IPS-18c (cell line): ENCODE measurements around the gene SEC22B.
A peak's percentile ranks its signal among the peaks of the same experiment; 100 is the strongest.
"Not testable (repeated sequence)": the region's sequence is repeated elsewhere in the genome, so short reads cannot be mapped to it uniquely, and the experiment has no call there.

ENCODE experiments used
- H3K4me3 ChIP-seq: 2 replicates; pipeline ENCODE4 v1.7.0; 2013; ENCODE audit warnings: low read depth, mild to moderate bottlenecking, low read length, moderate library complexity; ENCODE audit not compliant: insufficient read depth
- H3K9me3 ChIP-seq: one replicate; pipeline ENCODE4 v1.6.1; 2013; ENCODE audit warnings: mild to moderate bottlenecking, low read length, moderate library complexity; ENCODE audit not compliant: control insufficient read depth, insufficient read depth

The SEC22B gene

GRCh38 chr1:120176092-120176855 is at the start of gene SEC22B:
Gene SEC22B (minus strand): TSS chr1:120176520. CDS start chr1:120176381, 139 bp downstream.
- H3K9me3 ChIP-seq: no peaks in the 10 kb centered on the region
- H3K4me3 ChIP-seq: peak within 1 kb of the TSS; percentile 74

DNA sequence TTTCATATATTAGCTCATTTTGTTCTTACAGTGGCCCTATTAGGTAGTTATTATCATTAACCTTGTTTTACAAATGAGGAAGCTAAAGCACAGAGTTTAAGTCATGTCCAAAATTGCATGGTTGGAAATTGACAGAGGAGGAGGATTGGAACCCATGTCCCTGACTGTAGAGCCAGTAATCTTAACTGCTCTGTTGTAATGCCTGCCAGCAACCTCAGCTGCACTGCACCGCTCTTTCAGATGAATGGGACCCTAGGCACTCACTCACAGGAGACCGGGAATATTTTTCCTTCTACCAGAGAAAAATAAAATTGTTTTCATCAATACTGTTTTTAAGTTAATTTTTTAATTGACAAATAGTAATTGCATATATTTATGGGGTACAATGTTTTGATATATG is 41.6 kb upstream of the SEC22B start:
- H3K9me3 ChIP-seq, H3K4me3 ChIP-seq: not testable (repeated sequence)

DNA sequence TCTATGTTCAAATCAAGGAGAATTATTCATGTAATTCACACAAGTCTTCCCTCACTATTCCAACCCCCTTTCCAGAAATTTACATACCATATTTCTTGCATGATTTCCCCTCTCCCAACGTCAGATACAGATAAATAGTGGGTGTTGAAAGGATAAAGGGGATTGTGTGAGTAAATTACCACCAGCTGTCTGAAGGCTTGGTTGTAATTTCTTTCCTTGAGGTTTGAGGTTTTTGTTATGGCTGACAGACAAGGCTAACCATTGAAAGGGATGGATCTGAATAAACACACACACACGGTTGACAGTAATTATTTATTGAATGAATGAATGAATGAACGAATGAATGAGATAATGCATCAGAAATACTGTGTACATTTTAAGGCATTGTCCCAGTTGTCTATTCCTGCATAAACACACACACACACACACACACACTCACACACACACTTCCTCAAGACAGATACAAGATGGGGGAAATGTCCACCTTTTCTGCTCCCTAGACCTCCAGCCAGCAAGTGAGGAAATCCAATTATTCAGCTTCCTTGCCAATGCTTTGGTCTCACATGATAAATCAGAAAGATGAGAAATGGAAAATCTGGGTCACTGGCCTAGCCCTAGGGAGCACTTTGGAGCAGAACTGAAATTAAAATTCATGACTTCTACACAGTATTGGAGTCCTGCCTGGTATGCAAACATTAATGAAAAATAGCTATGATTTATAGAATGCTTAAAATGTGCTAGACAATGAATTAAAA is 41.0 kb upstream of the SEC22B start:
- H3K4me3 ChIP-seq, H3K9me3 ChIP-seq: not testable (repeated sequence)

GRCh38 chr1:120213606-120214005 is 37.3 kb upstream of the SEC22B start:
- not testable (repeated sequence) for H3K9me3 ChIP-seq, H3K4me3 ChIP-seq

- not testable (repeated sequence) for H3K4me3 ChIP-seq, H3K9me3 ChIP-seq
Measured at GRCh38 chr1:120210754-120211153, 34.4 kb upstream of the SEC22B start.

- H3K4me3 ChIP-seq, H3K9me3 ChIP-seq: not testable (repeated sequence)
Measured at GRCh38 chr1:120196863-120197775, 20.8 kb upstream of the SEC22B start.

GRCh38 chr1:120188626-120189025 is 12.3 kb upstream of the SEC22B start:
- H3K9me3 ChIP-seq, H3K4me3 ChIP-seq: not testable (repeated sequence)

GRCh38 chr1:120182176-120182707 is 5.9 kb upstream of the SEC22B start:
- H3K9me3 ChIP-seq, H3K4me3 ChIP-seq: not testable (repeated sequence)

DNA sequence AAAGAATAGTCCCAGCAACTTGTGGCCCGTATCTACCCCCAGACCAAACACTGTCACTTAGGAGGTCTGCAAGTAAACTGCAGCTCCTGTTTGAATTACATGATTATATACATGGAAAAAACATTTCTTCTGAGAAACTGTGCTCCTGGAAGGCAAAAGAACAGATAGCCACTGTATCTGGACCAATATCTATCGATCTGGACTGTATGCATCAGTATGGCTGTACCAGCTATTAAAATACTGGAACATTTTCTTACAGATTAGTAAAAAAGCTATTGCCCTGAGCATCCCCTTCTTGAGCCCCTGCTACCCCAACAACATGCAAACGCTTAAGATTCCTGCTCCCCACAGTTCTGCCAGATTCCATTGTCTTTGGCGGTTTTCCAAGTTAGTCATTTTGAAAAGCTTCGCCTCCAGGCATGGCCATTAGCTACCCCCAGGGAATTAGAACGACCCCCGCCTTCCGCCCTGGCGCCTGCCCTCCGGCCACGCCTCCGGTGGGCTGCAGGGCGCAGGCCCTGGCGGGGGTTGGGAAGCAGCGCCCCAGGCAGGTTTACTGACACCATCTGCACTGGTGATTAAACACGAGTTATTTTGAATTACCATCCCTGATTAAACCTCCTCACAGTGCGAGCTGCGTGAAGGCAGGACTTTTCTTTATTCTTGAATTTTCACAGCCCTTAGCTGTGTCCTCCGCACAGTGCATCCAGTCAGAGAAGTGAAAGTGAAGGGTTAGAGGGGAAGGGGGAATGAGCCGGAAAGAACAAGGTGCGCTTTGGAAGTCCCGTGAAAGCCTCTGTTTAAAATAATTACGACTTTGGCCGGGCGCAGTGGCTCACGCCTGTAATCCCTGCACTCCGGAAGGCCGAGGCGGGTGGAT is 3.7 kb upstream of the SEC22B start:
- not testable (repeated sequence) for H3K9me3 ChIP-seq, H3K4me3 ChIP-seq

GRCh38 chr1:120178799-120179756 is 2.8 kb upstream of the SEC22B start:
- no peaks in the 10 kb centered on the region for H3K9me3 ChIP-seq
- H3K4me3 ChIP-seq: no peak overlapping the region

GRCh38 chr1:120178058-120178457 is 1.7 kb upstream of the SEC22B start:
- not testable (repeated sequence) for H3K4me3 ChIP-seq, H3K9me3 ChIP-seq

DNA sequence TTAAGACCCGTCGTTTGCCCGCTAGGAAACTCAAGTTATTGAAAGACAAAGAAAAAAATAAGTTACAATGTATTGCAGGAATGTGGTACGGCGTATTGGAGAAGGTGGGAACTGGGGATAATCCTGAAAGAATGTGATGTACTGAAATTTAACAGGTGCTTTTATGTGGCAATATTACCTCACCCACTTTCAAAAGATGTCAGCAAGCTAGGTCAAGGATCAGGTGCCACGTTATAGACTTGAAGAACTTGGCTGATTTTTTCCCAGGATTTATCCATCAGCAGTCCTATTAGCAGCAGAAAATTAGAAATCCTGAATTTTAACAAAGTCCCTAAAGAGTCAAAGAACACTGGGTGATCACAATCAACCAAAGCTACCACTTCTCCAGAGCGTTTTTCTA is 632 bp downstream of the SEC22B start:
- H3K4me3 ChIP-seq: peak overlapping the region; percentile 74
- H3K9me3 ChIP-seq: not testable (repeated sequence)

DNA sequence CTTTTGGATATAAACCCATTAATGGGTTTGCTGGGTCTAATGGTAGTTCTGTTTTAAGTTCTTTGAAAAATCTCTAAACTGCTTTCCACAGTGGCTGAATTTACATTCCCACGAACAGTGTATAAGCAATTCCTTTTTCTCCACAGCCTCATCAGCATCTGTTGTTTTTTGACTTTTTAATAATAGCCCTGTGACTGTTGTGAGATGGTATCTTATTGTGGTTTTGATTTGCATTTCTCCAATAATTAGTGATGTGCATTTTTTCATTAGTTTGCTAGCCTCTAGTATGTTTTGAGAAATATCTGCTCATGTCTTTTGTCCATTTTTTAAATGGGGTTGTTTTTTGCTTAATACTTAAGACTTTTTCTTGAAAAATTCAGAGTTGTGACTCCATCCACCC is 11.6 kb downstream of the SEC22B start:
- H3K4me3 ChIP-seq, H3K9me3 ChIP-seq: not testable (repeated sequence)

DNA sequence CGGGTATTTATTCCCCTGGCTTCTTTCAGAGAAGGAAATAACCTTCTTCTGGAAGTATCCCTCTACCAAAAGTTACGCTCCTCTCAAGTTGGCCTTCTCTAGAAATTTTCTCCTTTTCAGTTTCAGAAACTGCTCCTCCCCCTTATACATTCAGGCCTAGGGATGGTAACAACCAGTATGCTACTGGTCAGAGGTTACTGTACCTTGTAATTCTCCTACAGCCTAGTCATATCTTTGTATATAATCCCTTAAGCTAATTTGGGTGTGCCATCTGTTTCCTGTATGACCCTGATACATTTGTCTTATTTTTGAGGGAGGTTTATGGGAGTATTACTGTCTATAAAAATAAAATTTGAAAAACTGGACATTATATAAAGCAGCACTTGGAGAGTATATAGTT is 14.3 kb downstream of the SEC22B start:
- not testable (repeated sequence) for H3K9me3 ChIP-seq, H3K4me3 ChIP-seq

GRCh38 chr1:120158495-120158894 is 17.8 kb downstream of the SEC22B start:
- not testable (repeated sequence) for H3K9me3 ChIP-seq, H3K4me3 ChIP-seq

GRCh38 chr1:120158086-120158485 is 18.2 kb downstream of the SEC22B start:
- H3K9me3 ChIP-seq, H3K4me3 ChIP-seq: not testable (repeated sequence)
